ENCODE measurements around the gene EPB41L5.

Gene EPB41L5

GRCh38 chr2:120140866-120141265, 128.0 kb downstream of the EPB41L5 start:
- no peaks in the 10 kb centered on the region for H3K27me3 ChIP-seq (replicated peaks; ENCODE audit: control insufficient read depth, insufficient read depth, low read length)
- DNase-seq (ENCODE audit: extremely low read depth, insufficient read length) = no peak
- no peak overlapping the region for H3K4me3 ChIP-seq (replicated peaks; ENCODE audit: low read depth, low read length)
- no peak for TF ChIP-seq CTCF (IDR thresholded peaks at IDR 0.05; ENCODE audit: insufficient read depth, low read length, poor library complexity, severe bottlenecking)
- H3K36me3 ChIP-seq (ENCODE audit: control insufficient read depth, insufficient read depth, low read length) = no peaks in the 10 kb centered on the region

GRCh38 chr2:120141300-120142069, 128.6 kb downstream of the EPB41L5 start:
- TF ChIP-seq CTCF (IDR thresholded peaks at IDR 0.05; ENCODE audit: insufficient read depth, low read length, poor library complexity, severe bottlenecking) = no peak
- Histone ChIP-seq H3K4me3 (replicated peaks; ENCODE audit: low read depth, low read length) (no peak overlapping the region), H3K36me3 (ENCODE audit: control insufficient read depth, insufficient read depth, low read length) (no peaks in the 10 kb centered on the region), H3K27me3 (replicated peaks; ENCODE audit: control insufficient read depth, insufficient read depth, low read length) (no peaks in the 10 kb centered on the region)
- DNase-seq (ENCODE audit: extremely low read depth, insufficient read length) = no peak

- no peaks in the 10 kb centered on the region for H3K36me3 ChIP-seq (ENCODE audit: control insufficient read depth, insufficient read depth, low read length)
- DNase-seq (ENCODE audit: extremely low read depth, insufficient read length) = no peak
- no peak overlapping the region for H3K4me3 ChIP-seq (replicated peaks; ENCODE audit: low read depth, low read length)
- no peaks in the 10 kb centered on the region for H3K27me3 ChIP-seq (replicated peaks; ENCODE audit: control insufficient read depth, insufficient read depth, low read length)
- TF ChIP-seq CTCF (IDR thresholded peaks at IDR 0.05; ENCODE audit: insufficient read depth, low read length, poor library complexity, severe bottlenecking) = no peak
Measured at GRCh38 chr2:120142528-120143219, 129.8 kb downstream of the EPB41L5 start.

GRCh38 chr2:120148229-120148628, 135.4 kb downstream of the EPB41L5 start:
- DNase-seq (ENCODE audit: extremely low read depth, insufficient read length) = no peak
- H3K36me3 ChIP-seq (ENCODE audit: control insufficient read depth, insufficient read depth, low read length) = no peaks in the 10 kb centered on the region
- H3K4me3 ChIP-seq (replicated peaks; ENCODE audit: low read depth, low read length) = no peak overlapping the region
- no peak for TF ChIP-seq CTCF (IDR thresholded peaks at IDR 0.05; ENCODE audit: insufficient read depth, low read length, poor library complexity, severe bottlenecking)
- no peaks in the 10 kb centered on the region for H3K27me3 ChIP-seq (replicated peaks; ENCODE audit: control insufficient read depth, insufficient read depth, low read length)

GRCh38 chr2:120148669-120149068, 135.8 kb downstream of the EPB41L5 start:
- H3K36me3 ChIP-seq (ENCODE audit: control insufficient read depth, insufficient read depth, low read length) = no peaks in the 10 kb centered on the region
- DNase-seq (ENCODE audit: extremely low read depth, insufficient read length) = no peak
- no peak overlapping the region for H3K4me3 ChIP-seq (replicated peaks; ENCODE audit: low read depth, low read length)
- H3K27me3 ChIP-seq (replicated peaks; ENCODE audit: control insufficient read depth, insufficient read depth, low read length) = no peaks in the 10 kb centered on the region
- no peak for TF ChIP-seq CTCF (IDR thresholded peaks at IDR 0.05; ENCODE audit: insufficient read depth, low read length, poor library complexity, severe bottlenecking)
